ENCODE results near the gene TTC1.
A peak's percentile ranks its signal among the peaks of the same experiment; 100 is the strongest.
"Not testable (repeated sequence)": the region's sequence is repeated elsewhere in the genome, so short reads cannot be mapped to it uniquely, and the experiment has no call there.

The TTC1 gene

GRCh38 chr5:160009591-160009989 lies 651 bp downstream of the TTC1 start:
- no peaks in the 10 kb centered on the region for H3K27me3 ChIP-seq (ENCODE audit: insufficient read depth, low read length, poor library complexity, severe bottlenecking)
- no peak overlapping the region for H2AFZ ChIP-seq (ENCODE audit: low read length)
- H3K9ac ChIP-seq (ENCODE audit: low read depth, low read length, poor library complexity, severe bottlenecking) = peak overlapping the region; percentile 83
- peaks cover 29% of the 10 kb centered on the region for H3K79me2 ChIP-seq (ENCODE audit: insufficient read depth, low read length)
- H3K9me2 ChIP-seq (replicated peaks; ENCODE audit: low read depth, low read length) = no peaks in the 10 kb centered on the region
- peaks cover 7% of the 10 kb centered on the region for H3K4me1 ChIP-seq (ENCODE audit: insufficient read depth, low read length, poor library complexity, severe bottlenecking)
- no peaks in the 10 kb centered on the region for H4K20me1 ChIP-seq (ENCODE audit: insufficient read depth, low read length, poor library complexity, severe bottlenecking)
- no peaks in the 10 kb centered on the region for H3F3A ChIP-seq (ENCODE audit: low read depth)
- H3K36me3 ChIP-seq (ENCODE audit: insufficient read depth, low read length) = no peaks in the 10 kb centered on the region
- H3K4me2 ChIP-seq (ENCODE audit: low read depth, low read length, poor library complexity, severe bottlenecking) = peak overlapping the region; percentile 71
- H3K4me3 ChIP-seq (ENCODE audit: low read length, poor library complexity, severe bottlenecking) = peak overlapping the region; percentile 94
- no peaks in the 10 kb centered on the region for H3K9me3 ChIP-seq (ENCODE audit: insufficient read depth, low read depth, low read length)
- TF ChIP-seq CTCF (conservative IDR thresholded peaks at IDR 0.05; ENCODE audit: low read length) (no peak), EZH2phosphoT487 (IDR thresholded peaks at IDR 0.05; ENCODE audit: borderline replicate concordance) (no peak)

GRCh38 chr5:160011471-160011870 lies 2.5 kb downstream of the TTC1 start:
- Histone ChIP-seq H3K9ac (ENCODE audit: low read depth, low read length, poor library complexity, severe bottlenecking) (peak overlapping the region; percentile 43), H3K4me2 (ENCODE audit: low read depth, low read length, poor library complexity, severe bottlenecking) (peak overlapping the region; percentile 71), H3K9me2 (replicated peaks; ENCODE audit: low read depth, low read length) (no peaks in the 10 kb centered on the region), H3K79me2 (ENCODE audit: insufficient read depth, low read length) (peaks cover 29% of the 10 kb centered on the region), H3F3A (ENCODE audit: low read depth) (no peaks in the 10 kb centered on the region), H3K27me3 (ENCODE audit: insufficient read depth, low read length, poor library complexity, severe bottlenecking) (no peaks in the 10 kb centered on the region), H4K20me1 (ENCODE audit: insufficient read depth, low read length, poor library complexity, severe bottlenecking) (no peaks in the 10 kb centered on the region), H2AFZ (ENCODE audit: low read length) (no peak overlapping the region), H3K4me1 (ENCODE audit: insufficient read depth, low read length, poor library complexity, severe bottlenecking) (peaks cover 7% of the 10 kb centered on the region), H3K9me3 (ENCODE audit: insufficient read depth, low read depth, low read length) (no peaks in the 10 kb centered on the region), H3K36me3 (ENCODE audit: insufficient read depth, low read length) (no peaks in the 10 kb centered on the region), H3K4me3 (ENCODE audit: low read length, poor library complexity, severe bottlenecking) (peak overlapping the region; percentile 94)
- no peak for TF ChIP-seq EZH2phosphoT487 (IDR thresholded peaks at IDR 0.05; ENCODE audit: borderline replicate concordance)
- no peak for TF ChIP-seq CTCF (conservative IDR thresholded peaks at IDR 0.05; ENCODE audit: low read length)

GRCh38 chr5:160014197-160014596 lies 5.3 kb downstream of the TTC1 start:
- not testable (repeated sequence) for H3K9me2 ChIP-seq (replicated peaks; ENCODE audit: low read depth, low read length); H3K9me3 ChIP-seq (ENCODE audit: insufficient read depth, low read depth, low read length); H3K4me1 ChIP-seq (ENCODE audit: insufficient read depth, low read length, poor library complexity, severe bottlenecking); H3K36me3 ChIP-seq (ENCODE audit: insufficient read depth, low read length); H3K4me2 ChIP-seq (ENCODE audit: low read depth, low read length, poor library complexity, severe bottlenecking); H4K20me1 ChIP-seq (ENCODE audit: insufficient read depth, low read length, poor library complexity, severe bottlenecking); H2AFZ ChIP-seq (ENCODE audit: low read length); H3K27me3 ChIP-seq (ENCODE audit: insufficient read depth, low read length, poor library complexity, severe bottlenecking); H3F3A ChIP-seq (ENCODE audit: low read depth); H3K4me3 ChIP-seq (ENCODE audit: low read length, poor library complexity, severe bottlenecking); H3K9ac ChIP-seq (ENCODE audit: low read depth, low read length, poor library complexity, severe bottlenecking)
- H3K79me2 ChIP-seq (ENCODE audit: insufficient read depth, low read length) = peaks cover 26% of the 10 kb centered on the region

GRCh38 chr5:160018945-160019625 lies 10.1 kb downstream of the TTC1 start:
- Histone ChIP-seq H2AFZ (ENCODE audit: low read length) (no peak overlapping the region), H4K20me1 (ENCODE audit: insufficient read depth, low read length, poor library complexity, severe bottlenecking) (no peaks in the 10 kb centered on the region), H3K4me2 (ENCODE audit: low read depth, low read length, poor library complexity, severe bottlenecking) (no peak overlapping the region), H3F3A (ENCODE audit: low read depth) (no peaks in the 10 kb centered on the region), H3K79me2 (ENCODE audit: insufficient read depth, low read length) (no peaks in the 10 kb centered on the region), H3K36me3 (ENCODE audit: insufficient read depth, low read length) (no peaks in the 10 kb centered on the region), H3K9me3 (ENCODE audit: insufficient read depth, low read depth, low read length) (no peaks in the 10 kb centered on the region), H3K4me3 (ENCODE audit: low read length, poor library complexity, severe bottlenecking) (no peak overlapping the region), H3K4me1 (ENCODE audit: insufficient read depth, low read length, poor library complexity, severe bottlenecking) (no peaks in the 10 kb centered on the region), H3K27me3 (ENCODE audit: insufficient read depth, low read length, poor library complexity, severe bottlenecking) (no peaks in the 10 kb centered on the region), H3K9me2 (replicated peaks; ENCODE audit: low read depth, low read length) (no peaks in the 10 kb centered on the region), H3K9ac (ENCODE audit: low read depth, low read length, poor library complexity, severe bottlenecking) (no peak overlapping the region)
- TF ChIP-seq EZH2phosphoT487 (IDR thresholded peaks at IDR 0.05; ENCODE audit: borderline replicate concordance) (no peak), CTCF (conservative IDR thresholded peaks at IDR 0.05; ENCODE audit: low read length) (no peak)

All from Loucy (cell line).